ENCODE results near the gene PPP1R10. TPM values are rescaled to one million over a fixed set of nuclear protein-coding genes. Genes with fewer than 3 reads are reported as not detected.
A peak's percentile ranks its signal among the peaks of the same experiment; 100 is the strongest.

The PPP1R10 gene
- total and polyA plus RNA-seq, 2 of the 13 experiments (the other 11 are each of a cell fraction or from before 2014, with no cell fraction given), result 26.3 to 38.4 TPM

DNA sequence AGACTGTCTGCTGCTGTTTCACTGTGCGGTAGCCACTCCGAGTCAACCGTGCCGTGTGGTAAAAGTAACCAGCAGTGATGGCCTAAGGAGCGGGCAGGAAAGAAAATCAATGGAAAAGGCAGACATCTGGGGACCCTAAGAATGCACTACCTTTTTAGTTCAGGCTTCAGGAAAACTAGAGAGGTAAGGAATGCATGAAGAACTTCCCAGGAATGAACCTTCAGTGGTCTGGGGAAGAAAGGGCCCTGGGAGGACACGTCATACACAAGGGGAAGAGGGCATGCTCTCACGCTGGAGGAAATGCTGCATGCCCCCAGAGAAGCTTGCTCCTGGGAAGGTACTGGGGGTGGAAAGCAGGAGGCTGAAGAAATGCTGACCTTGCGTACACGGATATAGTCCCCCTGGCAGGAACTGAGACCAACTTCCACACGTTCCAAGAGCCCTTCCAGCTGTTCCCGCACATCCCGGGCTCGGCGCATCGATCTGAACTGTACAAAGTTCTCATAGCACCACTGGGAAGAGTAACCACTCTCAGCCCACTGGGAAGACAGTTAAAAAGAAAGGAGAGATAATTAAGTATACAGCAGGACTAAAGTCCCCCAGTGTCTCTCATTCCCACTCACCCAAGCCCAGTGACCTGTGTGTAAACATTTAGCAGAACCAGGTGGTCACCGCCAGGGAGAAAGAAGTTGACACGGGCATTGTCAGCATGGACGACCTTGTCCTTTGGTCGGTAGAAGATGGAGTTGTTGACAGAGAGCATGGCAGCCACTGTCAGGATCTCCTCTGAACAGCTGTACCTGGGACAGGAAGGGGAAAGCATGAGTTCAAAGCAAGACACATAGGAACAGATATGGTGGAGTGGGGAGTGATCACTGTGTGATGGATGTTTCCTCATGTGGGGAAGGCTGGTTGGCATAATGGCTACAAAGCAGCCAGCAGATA, 38.0 kb upstream of the PPP1R10 start (continued):
- TF ChIP-seq ZBTB3 (CRISPR knock-in tag; IDR thresholded peaks at IDR 0.05; ENCODE audit: borderline replicate concordance, low read depth) (peak; percentile 70; the same call in 1 of the 2 replicates), ZBTB20 (CRISPR knock-in tag; IDR thresholded peaks at IDR 0.05; ENCODE audit: borderline replicate concordance, low read depth) (peak; percentile 78; the same call in 1 of the 2 replicates), ZNF879 (CRISPR knock-in tag; IDR thresholded peaks at IDR 0.05) (no peak), PHF20 (CRISPR knock-in tag; IDR thresholded peaks at IDR 0.05) (no peak; the same call in 1 of the 2 replicates), ADNP (CRISPR knock-in tag; IDR thresholded peaks at IDR 0.05) (no peak), ARID4A (CRISPR knock-in tag; IDR thresholded peaks at IDR 0.05; ENCODE audit: borderline replicate concordance) (peak; percentile 96), HDAC2 (CRISPR knock-in tag; IDR thresholded peaks at IDR 0.05) (peak; percentile 99), NFYB (CRISPR knock-in tag; IDR thresholded peaks at IDR 0.05) (no peak), ZXDC (CRISPR knock-in tag; IDR thresholded peaks at IDR 0.05) (0 out of 2 replicates have a peak, but pooled peaks have one; percentile 20), ETV6 (CRISPR knock-in tag; conservative IDR thresholded peaks at IDR 0.05) (no peak), FOXO1 (CRISPR knock-in tag; IDR thresholded peaks at IDR 0.05) (peak; percentile 99), ZKSCAN8 (CRISPR knock-in tag; IDR thresholded peaks at IDR 0.05; ENCODE audit: borderline replicate concordance) (peak; percentile 99), ISL2 (CRISPR knock-in tag; IDR thresholded peaks at IDR 0.05) (peak; percentile 87), CBX2 (IDR thresholded peaks at IDR 0.05; ENCODE audit: low read depth, low read length) (no peak), CBX2 (CRISPR knock-in tag; IDR thresholded peaks at IDR 0.05; ENCODE audit: low read depth) (no peak), PTBP1 (IDR thresholded peaks at IDR 0.05; ENCODE audit: low read depth, low read length, poor library complexity, severe bottlenecking) (no peak)
- TF ChIP-seq, protein P1, sequence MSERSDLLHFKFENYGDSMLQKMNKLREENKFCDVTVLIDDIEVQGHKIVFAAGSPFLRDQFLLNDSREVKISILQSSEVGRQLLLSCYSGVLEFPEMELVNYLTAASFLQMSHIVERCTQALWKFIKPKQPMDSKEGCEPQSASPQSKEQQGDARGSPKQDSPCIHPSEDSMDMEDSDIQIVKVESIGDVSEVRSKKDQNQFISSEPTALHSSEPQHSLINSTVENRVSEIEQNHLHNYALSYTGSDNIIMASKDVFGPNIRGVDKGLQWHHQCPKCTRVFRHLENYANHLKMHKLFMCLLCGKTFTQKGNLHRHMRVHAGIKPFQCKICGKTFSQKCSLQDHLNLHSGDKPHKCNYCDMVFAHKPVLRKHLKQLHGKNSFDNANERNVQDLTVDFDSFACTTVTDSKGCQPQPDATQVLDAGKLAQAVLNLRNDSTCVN (CRISPR knock-in tag; IDR thresholded peaks at IDR 0.05; ENCODE audit: borderline replicate concordance), result peak; percentile 66; the same call in 1 of the 2 replicates
